NCI-H146 (cell line): ENCODE data around the gene SORCS1.
"Not testable (repeated sequence)": the region's sequence is repeated elsewhere in the genome, so short reads cannot be mapped to it uniquely, and the experiment has no call there.

Experiments used
- DNase-seq: peaks from one replicate; lab custom pipeline; 2025; lab: John Stamatoyannopoulos, UW

SORCS1 gene

DNA sequence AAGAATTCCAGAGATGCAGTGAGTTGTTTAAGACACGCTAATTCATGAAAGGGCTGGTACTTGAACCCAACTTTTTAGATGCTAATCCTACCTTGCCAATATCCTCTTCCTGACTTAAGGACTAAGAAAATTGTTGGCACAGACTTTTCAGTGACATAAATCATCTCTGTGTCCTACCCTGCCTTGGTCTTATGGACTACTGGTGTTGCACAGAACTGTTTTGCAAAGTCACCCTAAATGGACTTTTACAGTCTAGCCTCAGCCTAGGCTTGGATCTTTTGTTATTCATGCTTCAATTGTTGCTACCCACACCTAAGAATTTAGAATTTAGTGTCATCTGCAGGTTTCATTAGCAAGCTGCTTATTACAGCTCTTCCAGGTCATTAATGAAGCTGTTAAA, 112.7 kb downstream of the SORCS1 start:
- no peak for DNase-seq

DNA sequence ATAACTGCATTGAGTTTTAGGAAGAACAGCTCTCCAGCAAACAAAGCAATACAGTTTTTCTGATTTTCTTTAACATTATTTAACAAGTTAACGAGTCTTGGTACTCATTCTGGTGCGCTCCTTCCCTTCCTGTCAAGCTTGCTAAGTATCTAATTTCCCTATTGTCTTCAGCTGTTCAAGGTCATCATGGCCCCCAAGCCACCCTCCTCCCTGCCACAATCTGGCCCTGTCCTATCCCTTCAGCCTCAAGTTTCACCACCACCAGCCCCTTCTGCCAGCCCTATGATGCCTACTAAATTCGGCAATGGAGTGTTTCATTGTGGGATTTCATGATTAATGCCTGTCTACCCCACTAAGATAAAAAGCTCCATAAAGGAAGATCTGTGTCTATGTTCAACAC, 121.0 kb downstream of the SORCS1 start:
- DNase-seq = no peak

DNA sequence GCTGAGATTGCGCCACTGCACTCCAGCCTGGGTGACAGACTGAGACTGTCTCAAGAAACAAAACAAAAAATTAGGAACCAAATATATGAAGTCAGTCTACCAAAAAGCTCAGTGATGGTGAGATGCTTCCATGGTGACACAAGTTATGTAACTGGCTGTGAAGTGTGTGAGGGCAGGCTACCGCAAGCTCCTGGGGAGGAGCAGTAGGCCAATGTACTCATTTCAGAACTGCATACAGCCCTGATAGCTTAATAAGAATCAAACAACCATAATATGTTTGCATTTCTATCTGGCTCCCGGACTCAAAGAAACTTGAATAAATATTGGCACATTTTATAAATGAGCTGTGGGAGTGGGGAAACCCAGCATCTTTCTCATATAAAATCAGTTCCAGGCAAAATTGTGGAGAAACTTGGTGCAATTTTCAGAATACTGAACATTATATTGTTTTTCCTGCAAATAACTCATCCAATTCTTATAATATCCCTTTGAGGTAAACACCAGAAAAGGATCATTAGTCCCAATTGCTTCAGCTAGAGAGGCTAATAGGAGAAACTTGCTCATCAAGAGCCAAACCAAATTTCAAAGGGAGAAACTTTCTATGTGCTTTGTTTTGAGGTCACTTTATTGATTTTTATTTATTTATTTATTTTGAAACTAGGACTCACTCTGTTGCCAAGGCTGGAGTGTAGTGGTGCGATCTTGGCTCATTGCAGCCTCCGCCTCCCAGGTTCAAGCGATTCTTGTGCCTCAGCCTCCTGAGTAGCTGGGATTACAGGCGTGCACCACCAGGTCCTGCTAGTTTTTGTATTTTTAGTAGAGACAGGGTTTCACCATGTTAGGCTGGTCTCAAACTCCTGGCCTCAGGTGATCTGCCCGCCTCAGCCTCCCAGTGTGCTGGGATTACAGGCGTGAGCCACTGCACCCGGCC, 127.0 kb downstream of the SORCS1 start:
- DNase-seq = no peak

DNA sequence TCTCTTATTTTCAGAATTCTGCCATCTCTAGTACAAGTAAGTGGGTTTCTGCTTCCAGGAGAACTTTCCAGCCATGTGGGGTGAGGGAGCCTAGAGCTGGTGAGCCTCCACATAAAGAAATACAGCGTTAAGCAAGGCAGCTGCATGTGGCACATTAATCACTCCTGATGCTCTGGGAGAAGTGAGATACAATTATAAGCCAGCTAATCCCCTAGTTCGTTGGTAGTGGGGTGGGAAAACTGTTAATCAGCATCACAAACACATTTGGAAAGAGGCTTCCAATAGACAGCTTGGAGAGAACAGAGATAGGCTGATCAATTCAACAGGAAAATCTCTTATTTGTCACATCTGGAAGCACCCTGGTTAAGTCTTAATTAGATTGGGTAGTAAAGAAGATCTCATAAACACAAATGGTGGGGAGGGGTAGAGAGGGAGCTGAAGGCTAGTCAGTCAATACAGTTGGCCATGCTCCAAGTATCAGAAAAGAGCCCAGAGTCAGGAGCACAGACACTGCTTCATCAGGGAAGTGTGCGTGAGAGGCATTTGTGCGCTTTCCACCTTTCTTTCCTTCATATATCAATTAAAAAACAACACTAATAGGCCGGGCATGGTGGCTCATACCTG, 130.6 kb downstream of the SORCS1 start:
- no peak for DNase-seq

DNA sequence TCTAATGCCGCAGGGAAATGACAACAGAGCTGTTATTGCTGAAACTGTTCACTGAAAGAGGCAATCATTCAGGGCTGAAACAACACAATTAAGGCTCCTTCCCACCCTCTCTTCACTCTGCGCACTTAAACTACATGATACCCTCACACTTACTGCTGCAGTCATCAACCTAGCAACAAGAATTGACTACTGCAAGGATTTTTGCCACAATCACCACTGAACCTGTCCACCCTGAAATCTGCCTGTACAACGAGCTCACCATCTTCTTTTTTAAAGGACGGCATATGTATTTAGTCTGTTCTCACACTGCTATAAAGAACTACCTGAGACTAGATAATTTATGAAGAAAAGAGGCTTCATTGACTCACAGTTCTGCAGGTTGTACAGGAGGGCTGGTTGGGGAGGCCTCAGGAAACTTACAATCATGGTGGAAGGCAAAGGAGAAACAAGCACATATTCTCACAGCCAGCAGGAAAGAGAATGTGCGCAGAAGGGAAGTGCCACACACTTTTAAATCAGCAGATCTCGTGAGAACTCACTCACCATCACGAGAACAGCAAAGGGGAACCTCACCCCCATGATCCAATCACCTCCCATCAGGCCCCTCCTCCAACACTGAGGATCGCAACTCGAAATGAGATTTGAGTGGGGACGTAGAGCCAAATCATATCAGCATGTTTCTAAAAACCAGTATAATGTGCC, 131.7 kb downstream of the SORCS1 start:
- DNase-seq = no peak

DNA sequence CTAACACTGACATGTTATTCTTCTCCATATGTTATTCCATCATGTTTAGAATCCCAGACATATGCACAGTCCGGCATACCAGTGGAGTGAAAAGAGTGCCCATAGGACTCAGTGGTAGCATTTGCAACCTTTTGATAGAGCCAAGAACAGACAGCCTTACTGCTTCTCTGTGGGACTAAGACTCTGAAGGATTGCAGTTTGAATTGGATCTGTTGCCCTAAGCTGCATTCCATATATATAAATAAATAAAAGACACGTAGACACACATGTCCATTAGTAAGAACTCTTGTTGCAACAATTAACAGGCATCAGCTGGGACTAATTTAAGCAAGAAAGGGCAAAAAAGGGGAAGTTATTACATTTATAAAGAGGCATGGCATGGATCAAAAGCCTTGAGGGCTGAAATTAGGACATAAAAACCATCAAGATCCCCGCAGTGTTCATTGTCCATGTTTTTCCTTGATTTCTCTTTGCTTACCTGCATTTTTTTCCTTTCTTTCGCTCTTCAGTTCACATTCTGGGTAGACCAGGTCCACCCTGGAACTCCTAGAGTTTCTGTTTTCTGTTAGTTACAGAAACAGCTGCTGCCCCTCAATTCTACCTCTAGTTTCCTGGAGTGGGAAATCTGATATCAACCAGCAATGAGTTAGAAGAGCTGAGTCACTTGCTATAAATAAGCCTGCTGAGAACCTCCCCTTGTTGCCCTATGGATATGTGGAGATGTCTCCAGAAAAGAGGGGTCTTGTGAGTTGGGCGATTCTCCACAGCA, 132.4 kb downstream of the SORCS1 start:
- no peak for DNase-seq

DNA sequence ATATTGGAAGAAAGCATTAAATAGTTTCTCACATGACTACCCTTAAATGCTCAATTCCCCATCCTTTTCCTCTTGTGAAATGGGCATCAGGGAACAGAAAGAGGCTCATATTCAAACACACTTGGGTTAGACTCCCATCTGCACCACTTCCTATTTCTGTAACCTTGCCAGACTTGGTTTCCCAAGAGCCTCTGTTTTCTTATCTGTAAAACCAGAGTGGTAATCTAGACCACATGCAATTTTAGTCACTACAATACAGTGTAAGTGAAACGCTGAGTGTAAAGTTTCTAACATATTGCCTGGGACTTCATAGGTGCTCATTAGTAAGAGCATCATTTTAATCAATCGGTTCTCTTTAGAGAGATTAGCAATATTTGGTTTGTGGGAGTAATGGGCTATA, 136.3 kb downstream of the SORCS1 start:
- DNase-seq = no peak

DNA sequence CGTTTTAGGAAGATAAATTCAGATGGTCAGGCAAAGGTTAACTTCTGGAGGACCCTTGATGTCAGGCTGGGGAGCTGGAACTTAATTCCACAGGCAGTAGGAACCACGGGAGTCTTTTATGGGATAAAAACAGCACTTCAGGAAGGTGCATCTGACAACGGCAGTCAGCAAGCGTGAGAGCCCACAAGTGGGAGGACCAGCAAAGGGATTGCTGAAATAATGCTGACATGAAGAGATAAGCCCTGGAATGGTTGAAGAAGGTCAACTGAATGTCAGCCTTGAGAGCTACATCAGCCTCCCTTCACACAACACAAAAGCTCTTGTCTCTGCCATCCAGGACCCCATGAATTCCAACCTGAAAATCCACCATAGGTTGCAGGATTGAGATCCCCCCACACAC, 138.8 kb downstream of the SORCS1 start:
- DNase-seq = no peak

DNA sequence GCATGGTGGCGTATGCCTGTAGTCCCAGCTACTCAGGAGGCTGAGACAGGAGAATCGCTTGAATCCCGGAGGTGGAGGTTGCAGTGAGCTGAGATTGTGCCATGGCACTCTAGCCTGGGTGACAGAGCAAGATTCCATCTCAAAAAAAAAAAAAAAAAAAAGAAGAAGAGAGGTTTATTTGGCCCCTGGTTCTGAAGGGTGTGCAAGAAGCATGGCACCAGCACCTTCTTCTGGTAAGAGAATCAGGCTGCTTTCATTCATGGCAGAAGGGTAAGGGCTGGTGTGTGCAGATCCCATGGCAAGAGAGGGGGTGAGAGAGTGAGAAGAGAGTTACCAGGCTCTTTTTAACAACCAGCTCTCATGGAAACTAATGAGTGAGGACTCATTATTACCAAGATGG, 140.5 kb downstream of the SORCS1 start:
- not testable (repeated sequence) for DNase-seq

DNA sequence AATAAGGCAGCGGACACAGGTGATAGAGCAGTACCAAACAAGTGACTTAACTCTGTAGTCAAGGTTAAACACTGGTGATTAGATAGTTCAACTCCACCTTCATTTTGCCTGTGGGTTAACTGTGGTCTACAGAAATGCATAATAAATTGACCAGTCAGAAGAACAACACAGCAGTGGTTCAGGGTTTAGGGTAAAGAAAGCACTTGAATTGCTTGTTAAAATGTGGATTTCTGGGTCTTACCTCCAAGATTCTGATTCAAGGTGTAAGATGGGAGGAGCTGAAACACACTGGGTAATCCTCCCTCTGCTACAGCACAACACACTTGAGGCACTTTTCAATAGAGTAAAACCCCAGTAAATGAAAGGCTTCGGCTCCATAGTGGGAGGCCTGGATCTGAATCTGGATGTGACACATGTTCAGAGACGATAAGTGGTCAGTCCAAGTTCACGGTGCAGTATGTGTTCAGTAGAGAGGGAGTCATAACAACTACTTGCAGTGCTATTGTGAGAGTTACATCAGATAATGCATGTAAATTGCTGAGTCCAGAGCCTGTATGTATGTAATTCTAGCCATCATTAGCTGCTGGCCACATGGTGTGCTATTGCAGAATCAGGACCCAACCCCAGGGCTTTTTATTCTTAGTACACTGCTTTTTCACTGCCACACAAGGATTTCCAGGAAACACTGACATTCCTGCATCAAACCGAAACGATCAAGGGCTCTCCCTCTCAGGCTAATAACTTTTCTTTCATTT, 141.7 kb downstream of the SORCS1 start:
- no peak for DNase-seq

DNA sequence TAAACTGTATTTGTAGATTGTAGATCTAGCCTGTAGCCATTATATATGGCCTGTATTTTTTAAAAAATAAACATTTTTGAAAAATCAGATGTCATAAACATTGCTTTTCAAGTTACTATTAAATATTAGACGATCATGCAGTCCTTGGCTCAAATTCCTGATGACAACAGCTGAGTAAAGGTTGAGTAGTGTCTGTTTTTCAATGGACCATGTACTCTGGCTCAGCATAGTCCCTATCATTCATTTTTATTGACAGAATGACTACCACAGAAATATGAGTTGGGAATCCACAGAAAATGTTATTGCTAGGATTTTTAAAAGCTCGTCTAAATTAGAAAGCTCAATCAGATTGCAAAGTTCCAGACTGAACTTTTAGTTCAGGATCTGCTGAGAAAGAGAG, 145.4 kb downstream of the SORCS1 start:
- no peak for DNase-seq

DNA sequence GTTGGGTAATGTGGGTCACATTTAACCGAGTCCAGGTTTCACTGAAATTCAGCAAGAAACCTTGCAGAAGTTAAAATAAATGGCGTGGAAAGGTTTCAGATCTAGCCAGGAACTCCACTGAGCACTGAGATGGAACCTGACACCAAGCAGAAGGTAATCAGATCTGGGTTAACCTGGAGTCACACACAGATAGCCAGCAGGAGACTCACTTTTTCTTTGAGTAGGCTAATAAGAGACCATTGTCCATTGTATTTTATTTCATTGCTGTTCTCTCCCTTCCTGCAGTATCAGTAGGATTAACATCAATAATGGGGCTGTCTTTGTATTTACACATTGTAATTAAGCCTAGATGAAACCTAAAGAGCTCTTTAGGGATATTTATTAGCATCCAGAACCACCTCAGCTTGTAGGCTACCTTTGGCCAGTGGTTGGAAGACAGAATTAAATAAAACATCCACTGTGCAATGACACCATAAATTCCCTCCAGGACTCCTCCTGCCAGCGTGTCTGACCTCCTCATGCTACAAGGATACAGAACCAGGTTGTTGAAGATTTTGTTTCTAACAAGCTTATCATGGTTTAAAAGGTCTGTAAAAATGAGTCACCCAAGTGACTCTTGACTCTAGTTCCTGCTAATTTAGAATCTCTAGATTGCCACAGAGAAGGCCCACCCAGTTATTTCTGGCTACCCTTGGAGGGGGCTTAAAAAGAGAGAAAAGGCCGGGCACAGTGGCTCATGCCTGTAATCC, 151.1 kb downstream of the SORCS1 start:
- no peak for DNase-seq

DNA sequence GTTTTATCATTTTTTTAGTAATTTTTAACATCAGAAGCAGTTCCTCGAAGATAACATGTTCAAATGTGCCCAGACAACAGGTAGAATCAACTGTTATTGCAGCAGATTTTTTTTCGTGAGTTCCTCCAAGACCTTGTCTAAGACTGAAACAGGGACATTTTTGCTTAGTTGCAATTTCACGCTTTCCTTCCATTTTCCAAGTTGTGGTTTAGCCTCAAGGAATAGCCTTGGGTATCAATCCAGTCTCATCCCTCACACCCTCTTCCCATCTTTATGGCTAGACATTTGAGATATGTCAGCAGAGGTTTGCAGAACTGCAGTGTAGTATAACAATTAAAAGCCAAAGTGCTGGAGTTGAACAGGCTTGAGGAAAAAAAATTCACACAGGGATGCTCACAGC, 152.5 kb downstream of the SORCS1 start:
- DNase-seq = no peak

DNA sequence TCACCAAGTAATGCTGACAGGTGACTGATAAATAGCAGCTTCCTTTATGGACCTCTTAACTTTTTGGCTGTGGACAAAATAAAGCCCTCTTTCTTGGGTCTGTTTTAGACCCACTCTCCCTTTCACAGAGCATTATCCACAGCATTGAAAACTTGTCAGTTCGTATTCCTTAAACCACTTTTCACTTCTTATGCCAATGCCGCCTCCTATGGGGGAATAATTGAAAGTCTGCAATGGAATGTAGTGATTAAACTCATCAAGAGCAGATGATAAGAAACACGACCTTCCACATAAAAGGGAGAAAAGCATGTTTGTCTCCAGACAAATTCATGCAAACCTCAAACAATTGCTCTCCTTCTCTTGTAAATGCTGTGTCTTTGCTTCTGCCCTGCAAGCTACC, 153.4 kb downstream of the SORCS1 start:
- DNase-seq = no peak

DNA sequence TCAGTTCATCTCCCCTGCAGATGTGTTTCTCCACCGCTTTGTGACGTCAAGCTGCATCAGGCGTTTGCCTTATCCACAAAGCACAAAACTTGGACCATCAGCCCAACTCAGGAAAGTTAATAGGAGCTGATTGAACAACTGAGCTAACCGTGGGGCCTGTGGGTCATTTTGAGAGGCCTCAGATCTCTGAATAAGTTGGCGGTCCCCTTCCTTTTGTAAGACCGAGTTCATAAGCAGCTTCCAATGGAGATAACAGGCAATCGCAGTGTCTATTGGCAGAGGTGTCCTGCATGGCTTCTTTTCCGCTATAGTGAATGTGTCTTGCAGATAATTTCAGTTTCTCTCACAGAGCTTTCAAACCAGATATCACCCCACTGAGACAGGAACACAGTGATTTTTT, 154.0 kb downstream of the SORCS1 start:
- DNase-seq = no peak

DNA sequence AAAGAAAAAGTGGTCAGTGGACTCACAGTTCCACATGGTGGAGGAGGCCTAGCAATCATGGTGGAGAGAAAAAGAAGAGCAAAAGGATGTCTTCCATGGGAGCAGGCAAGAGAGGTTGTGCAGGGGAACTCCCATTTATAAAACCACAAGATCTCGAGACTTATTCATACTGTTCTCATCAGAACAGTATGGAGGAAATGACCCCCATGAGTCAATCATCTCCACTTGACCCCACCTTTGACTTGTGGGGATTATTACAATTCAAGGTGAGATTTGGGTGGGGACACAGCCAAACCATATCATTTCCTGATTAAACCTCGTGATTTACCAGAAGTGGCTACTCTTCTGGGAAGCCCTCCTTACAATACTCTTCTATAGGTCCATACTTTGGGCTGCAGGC, 160.1 kb downstream of the SORCS1 start:
- DNase-seq = no peak

DNA sequence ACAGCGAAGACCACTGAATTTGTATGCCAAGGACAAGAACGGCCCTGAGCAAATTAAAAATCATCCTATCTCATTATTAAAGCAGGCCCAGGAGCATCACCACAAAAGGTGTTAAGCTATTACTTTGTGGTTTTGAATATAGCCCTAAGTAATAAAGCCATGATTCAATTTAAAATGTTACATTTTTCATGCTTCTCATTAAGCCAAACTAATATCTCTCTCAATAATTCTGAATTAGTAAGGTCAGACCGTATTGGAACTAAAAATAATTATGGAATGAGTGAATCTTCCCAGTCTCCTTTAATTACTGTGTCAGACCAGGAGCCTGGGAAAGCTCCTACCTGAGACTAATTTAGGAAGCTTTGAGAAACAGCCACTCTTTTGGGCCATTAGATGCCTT, 162.4 kb downstream of the SORCS1 start:
- DNase-seq = no peak

DNA sequence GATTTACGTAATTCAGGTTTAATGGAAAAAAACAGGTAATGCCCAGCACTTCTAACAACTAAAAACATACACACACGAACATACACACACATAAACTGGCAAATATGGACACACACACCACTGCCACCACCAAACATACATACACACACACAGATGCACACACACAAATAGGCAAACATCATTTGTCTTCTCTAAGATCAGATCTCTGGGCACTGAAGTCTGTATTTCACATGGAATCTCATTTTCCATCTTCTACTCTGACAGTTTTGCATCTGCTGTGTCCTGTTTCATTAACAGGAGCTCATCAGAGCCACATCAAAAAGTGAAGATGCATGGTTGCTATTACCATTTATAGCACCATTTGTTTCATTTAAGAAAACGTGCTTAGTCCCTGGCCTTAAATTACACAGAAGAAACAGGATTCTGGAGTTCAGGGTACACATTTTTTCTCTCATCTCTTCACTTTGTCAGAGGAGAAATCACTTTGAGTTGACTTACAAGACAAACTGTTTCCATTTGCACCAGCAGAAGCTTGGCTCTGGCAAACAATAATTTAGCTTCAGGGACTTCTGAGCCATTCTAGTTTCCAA, 165.3 kb downstream of the SORCS1 start:
- no peak for DNase-seq

DNA sequence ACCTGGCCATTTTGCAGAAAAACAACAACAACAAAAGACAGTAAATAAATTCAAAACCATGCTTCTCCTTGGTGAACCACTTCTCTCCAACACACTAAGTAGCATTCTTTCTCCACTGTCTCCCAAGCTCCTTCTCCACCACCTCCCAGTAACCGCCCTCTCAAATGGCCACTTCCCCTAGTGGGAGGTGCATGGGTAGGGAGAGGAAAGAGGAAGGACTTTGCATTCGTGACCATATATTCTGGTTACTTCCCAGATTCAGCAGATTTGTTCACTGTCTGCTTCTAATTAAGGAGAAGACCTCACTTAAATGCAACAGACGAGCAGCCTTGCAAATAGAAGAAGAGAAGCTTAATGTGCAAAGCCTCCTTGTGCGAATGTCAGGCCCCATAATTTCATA, 166.8 kb downstream of the SORCS1 start:
- DNase-seq = no peak

DNA sequence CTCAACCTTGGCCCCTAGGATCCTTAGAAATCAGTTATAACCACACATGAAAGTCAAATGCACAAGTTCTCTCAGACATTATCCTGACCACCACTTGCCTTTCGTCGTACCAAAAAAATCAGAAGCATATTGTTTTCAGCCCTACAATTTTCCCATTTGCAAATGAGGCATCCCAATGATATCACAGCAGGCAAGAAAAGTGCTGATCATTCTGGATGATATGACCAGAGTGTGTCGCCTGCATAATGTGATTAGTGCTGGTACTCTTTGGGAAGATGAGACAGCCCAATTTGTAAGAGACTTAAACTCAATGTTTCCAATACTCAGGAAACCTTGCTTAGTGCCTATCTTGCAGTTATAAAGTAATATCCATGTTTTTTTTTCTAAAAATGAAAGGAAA, 168.0 kb downstream of the SORCS1 start:
- no peak for DNase-seq
